ENCODE measurements around the gene C16orf54. TPM values are rescaled to one million over a fixed set of nuclear protein-coding genes. Genes with fewer than 3 reads are reported as not detected.
"Not testable (repeated sequence)": the region's sequence is repeated elsewhere in the genome, so short reads cannot be mapped to it uniquely, and the experiment has no call there.

C16orf54 gene
- total RNA-seq, 1 experiment from 2014 or later: 0.15 TPM

- TF ChIP-seq CTCF (IDR thresholded peaks at IDR 0.05 in 2 of 3, conservative IDR thresholded peaks at IDR 0.05 in 1 of 3; ENCODE audit: borderline replicate concordance in 1 of 3, insufficient read depth in 1 of 3, low read depth in 2 of 3, low read length in 2 of 3) (peak; percentile 42 to 59 (median 50); a peak in 5 of 6 replicates), RAD21 (IDR thresholded peaks at IDR 0.05; ENCODE audit: low read depth) (peak; percentile 65)
- RAD21 ChIA-PET (ENCODE audit: low non-redundant PET in 1 of 2, low total read pairs in 2 of 2, uncharacterized antibody in 2 of 2, unreplicated experiment in 2 of 2): interaction anchor here in 1 of 2 experiments (0.6 kb wide), 1 partner anchor 30 kb away, joined by 6 read pairs; no protein-coding TSS in a partner anchor
- ATAC-seq: peak; percentile 99
- H3K4me3 ChIP-seq (replicated peaks in 1 of 2; ENCODE audit: low read depth in 1 of 2, low read length in 2 of 2); POLR2A ChIA-PET; H4K20me1 ChIP-seq (ENCODE audit: insufficient read depth); H3K36me3 ChIP-seq (ENCODE audit: control insufficient read depth in 1 of 2, insufficient read depth in 2 of 2, low read length in 2 of 2); H3K79me2 ChIP-seq (ENCODE audit: insufficient read depth, low read length); BruUV-seq (replicated peaks); H3K27me3 ChIP-seq (ENCODE audit: insufficient read depth, low read length); H2AFZ ChIP-seq (ENCODE audit: low read depth, low read length, poor library complexity, severe bottlenecking); H3K9me3 ChIP-seq (ENCODE audit: control insufficient read depth in 1 of 2, insufficient read depth in 1 of 2, low read depth in 1 of 2, low read length in 2 of 2); H3K9me2 ChIP-seq (ENCODE audit: insufficient read depth); H3K27ac ChIP-seq (ENCODE audit: low read depth, low read length); intact Hi-C loops (cut with micrococcal nuclease); H3K9ac ChIP-seq (ENCODE audit: low read length); H3K4me1 ChIP-seq (ENCODE audit: control insufficient read depth in 1 of 2, insufficient read depth in 2 of 2, low read length in 2 of 2): not testable (repeated sequence)
- peak; percentile 48 for DNase-seq (ENCODE audit: low read depth, low spot score)
- H3K4me2 ChIP-seq (ENCODE audit: low read length): peak overlapping the region; percentile 25; the same call in 1 of the 2 replicates
- CTCF ChIA-PET: interaction anchor here (1.2 to 3.7 kb wide), 3 partner anchors 8 to 748 kb away, joined by 4 to 13 read pairs (median 13); no protein-coding TSS in a partner anchor
Observed at GRCh38 chr16:29721167-29721879, 24.5 kb downstream of the C16orf54 start.

- H2AFZ ChIP-seq (ENCODE audit: low read depth, low read length, poor library complexity, severe bottlenecking): no peak overlapping the region
- no peak overlapping the region for H3K9ac ChIP-seq (ENCODE audit: low read length)
- ChIA-PET CTCF (interaction anchor here (1.2 to 3.7 kb wide), 3 partner anchors 9 to 747 kb away, joined by 4 to 13 read pairs (median 13); no protein-coding TSS in a partner anchor), RAD21 (ENCODE audit: low non-redundant PET in 1 of 2, low total read pairs in 2 of 2, uncharacterized antibody in 2 of 2, unreplicated experiment in 2 of 2) (no interaction called here), POLR2A (no interaction called here)
- BruUV-seq (replicated peaks): no TSS peak
- H3K4me3 ChIP-seq (replicated peaks in 1 of 2; ENCODE audit: low read depth in 1 of 2, low read length in 2 of 2): no peak overlapping the region
- intact Hi-C loops (cut with micrococcal nuclease): no loop called here
- H3K27ac ChIP-seq (ENCODE audit: low read depth, low read length): no peak overlapping the region
- H3K9me2 ChIP-seq (ENCODE audit: insufficient read depth): no peaks in the 10 kb centered on the region
- no peaks in the 10 kb centered on the region for H3K27me3 ChIP-seq (ENCODE audit: insufficient read depth, low read length)
- no peaks in the 10 kb centered on the region for H3K36me3 ChIP-seq (ENCODE audit: control insufficient read depth in 1 of 2, insufficient read depth in 2 of 2, low read length in 2 of 2)
- no peak overlapping the region for H3K4me2 ChIP-seq (ENCODE audit: low read length)
- H3K4me1 ChIP-seq (ENCODE audit: control insufficient read depth in 1 of 2, insufficient read depth in 2 of 2, low read length in 2 of 2): peaks cover 0 to 6% of the 10 kb centered on the region in 2 experiments; a peak in 1 of 4 replicates
- TF ChIP-seq ATF3 (IDR thresholded peaks at IDR 0.05) (no peak), ZFX (IDR thresholded peaks at IDR 0.05) (no peak)
- H4K20me1 ChIP-seq (ENCODE audit: insufficient read depth): no peaks in the 10 kb centered on the region
- H3K9me3 ChIP-seq (ENCODE audit: control insufficient read depth in 1 of 2, insufficient read depth in 1 of 2, low read depth in 1 of 2, low read length in 2 of 2): no peaks in the 10 kb centered on the region
- no peak for ATAC-seq
- H3K79me2 ChIP-seq (ENCODE audit: insufficient read depth, low read length): no peaks in the 10 kb centered on the region
- no peak for DNase-seq (ENCODE audit: low read depth, low spot score)
Observed at GRCh38 chr16:29720703-29721102, 25.1 kb downstream of the C16orf54 start.
